ENCODE measurements around the gene CEP20.
"Not testable (repeated sequence)": the region's sequence is repeated elsewhere in the genome, so short reads cannot be mapped to it uniquely, and the experiment has no call there.

CEP20 gene

DNA sequence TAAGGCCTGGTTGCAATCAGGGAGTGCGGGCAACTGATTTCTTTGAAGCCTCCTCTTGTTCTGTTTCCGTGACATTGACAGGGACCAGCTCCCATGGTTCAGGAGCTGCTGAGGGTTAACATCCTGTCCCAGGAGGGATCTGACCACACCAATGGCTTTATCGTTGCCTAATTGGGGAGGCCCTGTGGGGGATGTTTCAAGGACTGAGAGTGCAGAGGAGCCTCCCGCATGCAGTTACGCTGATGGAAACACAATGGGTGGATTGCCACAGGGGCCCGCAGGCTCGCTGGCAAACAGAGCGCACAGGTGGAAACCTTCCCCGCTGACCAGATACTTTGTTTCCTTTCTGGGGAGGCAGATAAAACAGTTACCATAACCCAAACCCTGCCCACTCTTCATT lies 37.2 kb upstream of the CEP20 start:
- Histone ChIP-seq H3K36me3 (no peaks in the 10 kb centered on the region), H3K27me3 (ENCODE audit: insufficient read depth, low read depth, severe bottlenecking) (no peaks in the 10 kb centered on the region), H3K4me3 (ENCODE audit: low read depth, low read length) (no peak overlapping the region), H3K27ac (no peak overlapping the region), H3K9me3 (ENCODE audit: severe bottlenecking) (no peaks in the 10 kb centered on the region)
- TF ChIP-seq, protein P1, sequence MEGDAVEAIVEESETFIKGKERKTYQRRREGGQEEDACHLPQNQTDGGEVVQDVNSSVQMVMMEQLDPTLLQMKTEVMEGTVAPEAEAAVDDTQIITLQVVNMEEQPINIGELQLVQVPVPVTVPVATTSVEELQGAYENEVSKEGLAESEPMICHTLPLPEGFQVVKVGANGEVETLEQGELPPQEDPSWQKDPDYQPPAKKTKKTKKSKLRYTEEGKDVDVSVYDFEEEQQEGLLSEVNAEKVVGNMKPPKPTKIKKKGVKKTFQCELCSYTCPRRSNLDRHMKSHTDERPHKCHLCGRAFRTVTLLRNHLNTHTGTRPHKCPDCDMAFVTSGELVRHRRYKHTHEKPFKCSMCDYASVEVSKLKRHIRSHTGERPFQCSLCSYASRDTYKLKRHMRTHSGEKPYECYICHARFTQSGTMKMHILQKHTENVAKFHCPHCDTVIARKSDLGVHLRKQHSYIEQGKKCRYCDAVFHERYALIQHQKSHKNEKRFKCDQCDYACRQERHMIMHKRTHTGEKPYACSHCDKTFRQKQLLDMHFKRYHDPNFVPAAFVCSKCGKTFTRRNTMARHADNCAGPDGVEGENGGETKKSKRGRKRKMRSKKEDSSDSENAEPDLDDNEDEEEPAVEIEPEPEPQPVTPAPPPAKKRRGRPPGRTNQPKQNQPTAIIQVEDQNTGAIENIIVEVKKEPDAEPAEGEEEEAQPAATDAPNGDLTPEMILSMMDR (IDR thresholded peaks at IDR 0.05; ENCODE audit: low read depth, low read length) = no peak
- DNase-seq = no peak

DNA sequence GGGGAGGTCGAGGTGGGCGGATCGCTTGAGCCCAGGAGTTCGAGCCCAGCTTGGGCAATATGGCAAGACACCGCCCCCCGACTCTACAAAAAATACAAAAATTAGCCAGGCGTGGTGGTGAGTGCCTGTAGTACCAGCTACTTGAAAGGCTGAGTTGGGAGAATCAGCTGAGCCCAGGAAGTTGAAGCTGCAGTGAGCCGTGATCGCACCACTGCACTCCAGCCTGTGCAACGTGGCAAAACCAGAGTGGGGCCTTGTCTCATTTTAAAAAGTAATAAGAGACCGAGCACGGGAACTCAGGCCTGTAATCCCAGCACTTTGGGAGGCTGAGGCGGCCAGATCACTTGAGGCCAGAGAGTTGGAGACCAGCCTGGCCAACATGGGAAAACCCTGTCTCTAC lies 36.6 kb upstream of the CEP20 start:
- H3K27me3 ChIP-seq (ENCODE audit: insufficient read depth, low read depth, severe bottlenecking) = no peaks in the 10 kb centered on the region
- no peak overlapping the region for H3K27ac ChIP-seq
- H3K4me3 ChIP-seq (ENCODE audit: low read depth, low read length) = no peak overlapping the region
- TF ChIP-seq, protein P1 (IDR thresholded peaks at IDR 0.05; ENCODE audit: low read depth, low read length) = no peak
- H3K36me3 ChIP-seq = no peaks in the 10 kb centered on the region
- DNase-seq = no peak
- H3K9me3 ChIP-seq (ENCODE audit: severe bottlenecking) = no peaks in the 10 kb centered on the region

DNA sequence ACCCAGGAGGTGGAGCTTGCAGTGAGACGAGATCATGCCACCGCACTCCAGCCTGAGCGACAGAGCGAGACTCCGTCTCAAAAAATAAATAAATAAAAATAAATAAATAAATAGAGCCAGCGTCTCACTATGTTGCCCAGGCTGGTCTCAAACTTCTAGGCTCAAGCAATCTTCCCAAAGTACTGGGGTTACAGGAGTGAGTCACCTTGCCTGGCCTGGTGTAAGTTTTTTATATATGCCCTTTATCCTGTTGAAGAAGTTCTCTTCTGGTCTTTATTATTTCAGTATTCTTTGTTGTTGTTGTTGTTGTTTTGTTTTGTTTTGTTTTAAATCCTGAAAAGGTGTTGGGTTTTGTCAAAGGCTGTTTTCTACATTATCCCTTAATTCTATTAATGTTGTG lies 30.9 kb upstream of the CEP20 start:
- no peak for DNase-seq
- Histone ChIP-seq H3K4me3 (ENCODE audit: low read depth, low read length) (no peak overlapping the region), H3K27me3 (ENCODE audit: insufficient read depth, low read depth, severe bottlenecking) (no peaks in the 10 kb centered on the region), H3K27ac (no peak overlapping the region), H3K36me3 (no peaks in the 10 kb centered on the region), H3K9me3 (ENCODE audit: severe bottlenecking) (no peaks in the 10 kb centered on the region)
- TF ChIP-seq, protein P1 (IDR thresholded peaks at IDR 0.05; ENCODE audit: low read depth, low read length) = no peak

DNA sequence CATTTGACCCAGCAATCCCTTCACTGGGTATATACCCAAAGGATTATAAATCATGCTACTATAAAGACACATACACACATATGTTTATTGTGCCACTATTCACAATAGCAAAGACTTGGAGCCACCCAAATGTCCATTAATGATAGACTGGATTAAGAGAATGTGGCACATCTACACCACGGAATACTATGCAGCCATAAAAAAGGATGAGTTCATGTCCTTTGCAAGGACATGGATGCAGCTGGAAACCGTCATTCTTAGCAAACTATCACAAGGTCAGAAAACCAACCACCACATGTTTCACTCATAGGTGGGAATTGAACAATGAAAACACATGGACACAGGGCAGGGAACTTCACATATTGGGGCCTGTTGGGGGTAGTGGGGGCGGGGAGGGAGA lies 29.9 kb upstream of the CEP20 start:
- H3K27me3 ChIP-seq (ENCODE audit: insufficient read depth, low read depth, severe bottlenecking); H3K9me3 ChIP-seq (ENCODE audit: severe bottlenecking); DNase-seq; H3K4me3 ChIP-seq (ENCODE audit: low read depth, low read length); H3K36me3 ChIP-seq; H3K27ac ChIP-seq: not testable (repeated sequence)

DNA sequence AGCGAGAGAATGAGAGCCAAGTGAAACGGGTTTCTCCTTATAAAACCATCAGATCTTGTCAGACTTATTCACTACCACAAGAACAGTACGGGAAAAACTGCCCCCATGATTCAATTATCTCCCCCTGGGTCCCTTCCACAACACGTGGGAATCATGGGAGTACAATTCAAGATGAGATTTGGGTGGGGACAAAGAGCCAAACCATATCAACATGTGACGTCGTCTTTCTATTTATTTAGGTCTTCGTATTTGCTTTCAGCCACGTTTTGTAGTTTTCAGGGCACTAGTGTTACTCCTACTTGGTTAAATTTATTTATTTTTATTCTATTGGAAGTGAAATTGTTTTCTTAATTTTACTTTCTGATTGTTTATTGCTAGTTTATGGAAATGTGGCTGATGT lies 27.9 kb upstream of the CEP20 start:
- H3K9me3 ChIP-seq (ENCODE audit: severe bottlenecking) = no peaks in the 10 kb centered on the region
- H3K27ac ChIP-seq = no peak overlapping the region
- no peaks in the 10 kb centered on the region for H3K27me3 ChIP-seq (ENCODE audit: insufficient read depth, low read depth, severe bottlenecking)
- H3K36me3 ChIP-seq = no peaks in the 10 kb centered on the region
- TF ChIP-seq, protein P1 (IDR thresholded peaks at IDR 0.05; ENCODE audit: low read depth, low read length) = no peak
- DNase-seq = no peak
- no peak overlapping the region for H3K4me3 ChIP-seq (ENCODE audit: low read depth, low read length)

DNA sequence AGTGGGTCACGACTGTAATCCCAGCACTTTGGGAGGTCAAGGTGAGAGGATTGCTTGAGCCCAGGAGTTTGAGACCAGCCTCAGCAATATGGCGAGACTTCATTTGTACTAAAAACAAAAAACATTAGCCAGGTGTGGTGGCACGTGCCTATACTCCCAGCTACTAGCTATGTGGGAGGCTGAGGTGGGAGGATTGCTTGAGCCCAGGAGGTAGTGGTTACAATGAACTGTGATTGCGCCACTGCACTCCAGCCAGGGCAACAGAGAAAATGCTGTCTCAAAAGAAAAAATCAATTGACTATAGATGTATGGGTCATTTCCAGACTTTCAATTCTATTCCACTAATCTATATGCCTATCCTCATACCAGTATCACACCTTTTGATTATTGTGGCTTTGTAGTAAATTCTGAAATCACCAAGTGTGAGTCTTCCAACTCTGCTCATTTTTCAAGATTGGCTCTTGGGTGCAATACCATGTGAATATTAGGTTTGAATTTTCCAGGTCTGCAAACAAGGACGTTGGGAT lies 27.2 kb upstream of the CEP20 start:
- no peaks in the 10 kb centered on the region for H3K27me3 ChIP-seq (ENCODE audit: insufficient read depth, low read depth, severe bottlenecking)
- TF ChIP-seq, protein P1 (IDR thresholded peaks at IDR 0.05; ENCODE audit: low read depth, low read length) = no peak
- H3K27ac ChIP-seq = no peak overlapping the region
- no peaks in the 10 kb centered on the region for H3K9me3 ChIP-seq (ENCODE audit: severe bottlenecking)
- H3K4me3 ChIP-seq (ENCODE audit: low read depth, low read length) = no peak overlapping the region
- H3K36me3 ChIP-seq = no peaks in the 10 kb centered on the region
- DNase-seq = no peak
